ENCODE results near the gene BTNL8.

- TF ChIP-seq RAD21 (IDR thresholded peaks at IDR 0.05; ENCODE audit: low read depth) (no peak), EP300 (IDR thresholded peaks at IDR 0.05; ENCODE audit: borderline replicate concordance) (no peak), ZBTB7A (IDR thresholded peaks at IDR 0.05; ENCODE audit: low read depth) (no peak), MAX (IDR thresholded peaks at IDR 0.05) (no peak), YY1 (IDR thresholded peaks at IDR 0.05; ENCODE audit: low read depth) (no peak), REST (IDR thresholded peaks at IDR 0.05; ENCODE audit: low read depth) (no peak), TAF1 (IDR thresholded peaks at IDR 0.05; ENCODE audit: low read depth) (no peak), CREB1 (IDR thresholded peaks at IDR 0.05; ENCODE audit: low read depth) (no peak), TCF12 (IDR thresholded peaks at IDR 0.05; ENCODE audit: low read depth) (no peak), TEAD4 (IDR thresholded peaks at IDR 0.05) (no peak)
These were observed 29.4 kb upstream of the BTNL8 start for GRCh38 chr5:180869587-180869986.

Measured in Ishikawa (cell line).